ENCODE results near the gene PRKCA.
"Not testable (repeated sequence)": the region's sequence is repeated elsewhere in the genome, so short reads cannot be mapped to it uniquely, and the experiment has no call there.

PRKCA gene

DNA sequence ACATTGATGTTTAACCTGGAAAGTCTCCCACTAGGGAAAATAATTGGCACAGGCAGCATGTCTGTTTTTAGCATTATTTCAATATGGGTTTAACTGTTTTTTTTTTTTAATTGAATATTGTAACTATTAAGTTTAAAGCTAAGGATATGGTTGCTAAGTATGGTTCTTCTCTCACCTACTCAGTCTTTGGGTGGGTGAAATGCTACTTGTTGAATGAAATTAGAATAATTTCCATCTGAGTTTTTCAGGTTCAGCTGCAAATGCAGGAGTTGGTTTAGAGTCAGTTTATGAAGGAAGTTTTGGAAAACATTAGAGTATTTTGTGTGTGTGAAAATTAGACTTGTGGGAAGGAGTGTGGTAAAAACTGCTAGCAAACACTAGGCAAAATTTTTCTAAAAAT, 93.5 kb downstream of the PRKCA start:
- no peak for DNase-seq

DNA sequence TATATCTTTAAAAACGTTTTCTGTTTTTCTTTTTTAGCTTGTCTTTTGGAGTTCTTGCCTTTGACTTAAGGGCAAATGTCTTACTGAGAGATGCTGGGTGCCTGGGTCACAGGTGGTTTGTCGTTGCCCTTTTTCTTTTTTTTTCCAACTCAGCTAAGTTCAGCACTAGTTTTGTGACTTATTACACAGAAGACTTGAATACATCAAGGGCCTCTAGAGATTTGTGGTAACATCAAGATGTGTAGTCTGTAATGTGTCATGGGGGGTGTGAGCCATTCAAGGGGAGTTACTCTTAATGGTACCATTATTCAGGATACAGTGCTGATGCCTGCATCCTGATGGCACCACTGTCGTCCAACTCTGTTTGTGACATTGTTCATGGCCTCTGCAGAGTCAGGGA, 95.1 kb downstream of the PRKCA start:
- no peak for DNase-seq

DNA sequence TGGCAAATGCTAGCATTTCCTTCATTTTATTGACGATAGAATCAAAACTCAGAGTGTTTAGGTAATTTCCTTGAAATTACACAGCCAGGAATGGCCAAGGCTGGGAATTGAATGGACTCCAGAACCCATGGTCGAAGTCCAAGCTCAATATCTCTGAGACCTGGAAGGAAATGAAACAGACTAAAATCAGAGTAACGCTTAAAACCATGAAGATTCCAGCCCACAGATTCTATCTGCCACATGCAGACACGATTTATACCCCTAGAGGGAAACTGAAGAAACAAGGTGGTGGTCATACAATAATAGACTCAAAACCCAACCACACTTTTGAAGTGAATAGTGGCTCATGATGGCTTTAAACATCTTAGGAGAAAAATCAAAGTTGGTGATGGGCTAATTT, 95.6 kb downstream of the PRKCA start:
- no peak for DNase-seq

DNA sequence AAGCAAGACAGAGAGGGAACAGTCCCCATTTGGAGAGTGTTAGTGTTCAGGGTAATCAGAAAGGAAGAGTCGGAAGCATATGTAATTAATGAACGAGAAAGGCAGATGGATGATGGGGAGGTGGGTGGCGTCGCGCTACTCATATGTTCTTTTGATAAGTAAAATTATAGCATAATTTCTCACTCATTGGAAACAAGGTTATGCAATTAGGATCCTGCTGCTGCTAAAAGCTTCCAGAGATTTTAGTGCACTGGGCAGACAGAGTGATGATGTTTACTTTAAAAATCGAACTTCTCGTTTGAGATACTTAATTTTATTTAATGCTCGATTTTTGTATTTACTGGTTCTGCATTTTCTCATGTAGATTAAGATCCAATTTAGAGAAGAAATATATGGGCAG, 96.2 kb downstream of the PRKCA start:
- DNase-seq, result no peak

DNA sequence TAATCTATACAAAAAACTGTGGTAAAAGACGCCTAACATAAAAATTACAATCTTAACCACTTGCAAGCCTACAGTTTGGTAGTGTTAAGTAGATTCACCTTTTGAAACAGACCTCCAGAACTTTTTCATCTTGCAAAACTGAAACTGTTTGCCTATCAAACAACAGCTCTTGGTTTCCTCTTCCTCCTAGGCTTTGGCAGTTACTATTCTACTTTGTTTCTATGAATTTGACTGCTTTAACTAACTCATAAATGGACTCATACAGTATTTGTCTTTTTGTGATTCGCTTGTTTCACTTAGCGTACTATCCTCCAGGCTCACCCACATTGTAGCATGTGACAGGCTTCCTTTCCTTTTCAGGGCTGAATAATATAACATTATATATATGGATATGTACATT, 97.0 kb downstream of the PRKCA start:
- DNase-seq, result no peak

DNA sequence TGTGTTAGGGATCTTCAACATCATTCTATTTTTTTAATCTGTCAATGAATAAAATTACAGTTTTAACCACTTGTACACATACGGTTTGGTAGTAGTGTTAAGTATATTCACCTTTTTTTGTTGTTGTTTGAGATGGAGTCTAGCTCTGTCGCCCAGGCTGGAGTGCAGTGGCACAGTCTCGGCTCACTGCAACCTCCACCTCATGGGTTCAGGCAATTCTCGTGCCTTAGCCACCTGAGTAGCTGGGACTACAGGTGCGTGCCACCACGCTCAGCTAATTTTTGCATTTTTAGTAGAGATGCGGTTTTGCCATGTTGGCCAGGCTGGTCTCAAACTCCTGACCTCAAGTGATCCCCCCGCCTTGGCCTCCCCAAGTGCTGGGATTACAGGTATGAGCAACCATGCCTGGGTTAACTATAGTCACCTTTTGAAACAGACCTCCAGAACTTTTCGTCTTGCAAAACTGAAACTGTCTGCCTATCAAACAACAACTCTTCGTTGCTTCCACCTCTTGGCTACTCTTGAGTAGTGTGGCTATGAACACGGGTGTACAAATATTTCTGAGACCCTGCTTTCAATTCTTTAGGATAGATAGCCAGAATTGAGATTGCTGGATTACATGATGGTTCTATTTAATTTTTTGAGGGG, 97.8 kb downstream of the PRKCA start:
- DNase-seq, result not testable (repeated sequence)

DNA sequence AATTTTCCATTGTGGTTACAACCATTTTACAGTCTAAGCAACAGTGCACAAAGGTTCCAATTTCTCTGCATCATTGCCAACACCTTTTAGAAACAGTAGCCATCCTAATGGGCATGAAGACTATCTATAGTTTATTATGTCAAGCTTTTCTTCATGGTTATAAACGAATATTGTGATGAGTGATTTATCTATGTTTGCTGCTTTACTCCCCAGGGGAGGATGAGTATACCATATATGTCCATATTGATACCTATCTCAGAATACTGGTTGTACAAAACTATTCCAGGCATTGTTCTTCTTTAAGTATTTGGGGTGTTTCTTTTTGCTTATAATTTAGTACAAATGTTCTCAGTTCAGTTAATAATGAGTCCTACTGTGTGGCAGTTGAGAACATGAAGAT, 98.3 kb downstream of the PRKCA start:
- DNase-seq, result no peak

DNA sequence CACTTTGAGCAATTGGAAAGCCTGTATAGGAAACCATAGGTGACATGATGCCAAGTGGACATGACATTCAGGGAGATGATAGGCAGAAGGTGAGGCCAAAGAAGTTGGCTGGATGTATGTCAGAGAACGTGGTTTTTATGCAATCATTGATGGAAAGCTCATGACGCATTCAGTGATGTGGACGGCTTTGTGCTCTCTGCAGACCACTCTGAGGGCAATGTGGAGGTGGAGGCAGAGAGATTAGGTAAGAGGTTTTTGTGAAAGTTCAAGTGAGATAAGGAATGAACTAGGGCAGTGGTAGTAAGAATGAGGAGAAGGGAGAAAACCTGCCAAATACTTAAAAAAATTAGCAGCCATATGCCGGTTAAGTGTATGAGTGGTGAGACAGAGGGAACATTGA, 99.0 kb downstream of the PRKCA start:
- DNase-seq, result no peak

DNA sequence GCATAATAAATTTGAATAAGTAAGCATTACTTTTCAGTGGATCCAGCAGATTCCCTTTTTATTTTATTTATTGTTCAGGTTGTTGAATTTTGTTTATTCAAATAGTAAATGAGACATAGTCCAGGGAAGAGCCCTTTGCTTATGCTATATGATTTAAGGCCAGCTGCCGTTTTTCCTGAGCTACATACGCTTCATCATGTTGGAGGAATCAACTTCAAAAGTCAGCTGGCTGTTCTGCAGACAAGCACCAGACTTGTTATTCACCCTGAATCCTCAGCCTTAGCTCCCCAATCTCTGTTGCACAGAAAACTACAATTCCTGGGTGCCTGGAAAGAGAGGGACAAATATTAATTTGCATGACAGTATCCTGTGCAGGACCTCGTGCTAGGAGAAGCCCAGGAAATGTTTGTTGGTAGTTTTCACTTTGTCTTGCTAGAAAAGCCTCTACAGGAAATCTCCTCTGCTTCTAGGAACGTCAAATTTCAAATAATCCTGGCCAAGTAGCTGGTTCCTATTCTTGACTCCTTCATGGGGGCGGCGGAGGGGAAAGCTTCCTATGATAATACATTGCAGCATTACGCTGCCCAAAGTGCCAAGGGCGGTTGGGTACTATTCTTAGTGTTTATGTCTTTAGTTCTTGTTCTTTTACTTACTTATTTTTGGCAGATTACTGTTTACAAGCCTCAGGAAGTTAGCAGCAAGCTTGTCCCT, 101.6 kb downstream of the PRKCA start:
- DNase-seq, result no peak

DNA sequence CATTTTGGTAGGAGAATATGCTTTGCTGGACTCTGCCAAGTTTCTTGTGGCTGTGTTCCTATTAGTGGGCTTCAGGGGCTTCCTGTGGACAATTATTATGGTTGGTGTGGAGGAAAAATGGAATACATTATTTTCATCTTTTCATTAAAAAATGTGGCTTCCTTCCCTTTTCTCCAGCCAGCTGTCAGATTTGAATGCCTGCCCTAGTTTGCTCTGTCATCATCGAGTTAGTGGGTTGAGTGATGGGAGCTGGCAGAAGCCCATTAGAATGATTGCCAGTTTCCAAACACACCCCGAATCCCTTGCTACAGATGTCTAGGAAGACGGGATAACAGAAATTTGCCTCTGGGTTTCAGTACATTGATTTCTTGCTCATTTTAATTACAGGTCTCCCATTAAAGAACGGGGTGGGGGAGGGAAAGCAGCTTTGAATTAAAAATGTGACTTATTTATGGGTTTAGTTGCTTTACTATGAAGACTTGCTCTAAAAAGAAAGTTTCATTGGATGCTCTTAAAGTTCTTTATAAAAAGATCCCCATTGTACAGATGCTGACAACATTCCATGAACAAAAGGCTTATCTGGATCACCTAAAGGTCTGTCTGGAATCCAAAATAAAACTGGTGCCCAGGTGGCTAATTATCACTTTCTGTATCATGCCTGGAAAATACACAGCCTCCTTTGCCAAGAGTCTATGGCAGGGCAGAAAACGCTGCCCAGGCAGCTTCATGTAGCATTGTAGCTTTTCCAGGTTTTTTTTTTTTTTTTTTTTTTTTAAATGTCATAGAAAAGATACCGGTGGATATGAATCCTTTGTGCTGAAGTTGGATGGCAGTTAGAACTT, 103.6 kb downstream of the PRKCA start:
- no peak for DNase-seq

DNA sequence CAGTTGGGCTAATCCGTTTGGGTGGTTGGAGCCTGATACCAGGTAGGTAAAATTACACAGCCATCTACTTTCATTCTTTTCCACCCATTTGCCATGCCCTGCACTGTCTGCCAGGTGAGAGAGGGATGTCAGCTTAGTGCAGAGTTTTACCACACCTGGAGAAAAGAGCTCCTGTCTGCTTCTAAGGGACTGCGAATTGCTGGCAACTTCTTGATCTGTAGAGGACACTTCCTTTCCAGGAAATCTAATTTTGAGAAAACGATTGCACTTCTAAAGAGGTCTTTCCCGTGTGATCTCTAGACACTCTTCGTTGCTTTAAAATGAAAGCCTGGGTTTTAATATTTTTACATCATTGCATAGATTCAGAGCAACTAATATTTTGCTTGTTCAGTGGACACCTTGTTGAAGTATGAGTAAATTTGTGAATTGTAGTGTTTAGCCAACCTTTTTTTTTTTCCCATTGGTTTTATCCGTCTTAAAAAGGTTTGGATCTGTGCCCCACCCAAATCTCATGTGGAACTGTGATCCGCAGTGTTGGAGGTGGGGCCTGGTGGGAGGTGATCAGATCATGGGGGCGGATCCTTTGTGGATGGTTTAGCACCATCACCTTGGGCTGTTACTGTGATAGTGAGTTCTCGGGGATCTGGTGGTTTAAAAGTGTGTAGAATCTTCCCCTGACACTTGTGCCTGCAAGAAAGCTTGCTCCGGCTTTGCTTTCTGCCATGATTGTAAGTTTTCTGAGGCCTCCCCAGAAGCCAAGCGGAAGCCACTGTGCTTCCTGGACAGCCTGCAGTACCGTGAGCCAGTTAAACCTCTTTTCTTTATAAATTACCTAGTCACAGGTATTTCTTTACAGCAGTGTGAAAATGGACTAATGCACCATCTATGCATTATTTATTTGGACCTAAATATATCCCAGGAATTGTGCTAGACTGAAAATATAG, 104.6 kb downstream of the PRKCA start:
- DNase-seq, result no peak

DNA sequence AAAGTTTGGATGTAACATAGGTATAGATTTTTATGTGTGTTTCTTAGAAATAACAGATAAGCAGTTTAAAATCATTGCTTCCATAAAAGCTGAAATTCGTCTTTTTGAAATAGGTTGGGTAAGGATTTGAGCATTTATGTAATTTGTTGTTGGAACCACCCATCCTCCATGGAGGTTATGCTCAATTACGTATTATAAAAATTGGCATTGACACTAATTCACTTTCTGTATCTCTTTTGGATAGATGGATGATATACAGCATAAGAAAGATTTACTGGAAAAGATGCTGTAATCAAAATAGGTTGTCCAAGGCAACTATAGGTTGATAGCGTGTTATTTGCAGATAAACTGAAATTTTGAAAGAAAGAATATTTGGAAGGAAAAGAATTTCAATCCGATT, 105.5 kb downstream of the PRKCA start:
- no peak for DNase-seq

DNA sequence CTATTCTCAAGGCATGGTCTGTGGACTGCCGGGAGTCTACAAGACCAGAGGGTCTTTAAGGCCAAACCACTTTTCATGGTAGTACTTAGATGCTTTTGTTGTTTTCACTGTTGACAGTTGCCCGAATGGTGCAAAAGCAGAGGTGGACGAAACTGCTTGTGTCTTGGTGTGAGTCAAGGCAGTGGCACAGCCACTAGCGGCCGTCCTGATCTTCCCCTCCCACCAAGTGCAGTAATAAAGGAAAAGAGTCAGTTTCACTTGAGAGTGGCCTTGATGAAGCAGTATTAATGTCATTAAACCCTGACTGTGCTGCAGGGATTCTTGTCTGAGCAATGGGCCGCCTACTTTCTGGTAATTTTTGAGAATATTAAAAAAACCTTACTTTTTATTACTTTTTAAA, 109.1 kb downstream of the PRKCA start:
- DNase-seq, result no peak

DNA sequence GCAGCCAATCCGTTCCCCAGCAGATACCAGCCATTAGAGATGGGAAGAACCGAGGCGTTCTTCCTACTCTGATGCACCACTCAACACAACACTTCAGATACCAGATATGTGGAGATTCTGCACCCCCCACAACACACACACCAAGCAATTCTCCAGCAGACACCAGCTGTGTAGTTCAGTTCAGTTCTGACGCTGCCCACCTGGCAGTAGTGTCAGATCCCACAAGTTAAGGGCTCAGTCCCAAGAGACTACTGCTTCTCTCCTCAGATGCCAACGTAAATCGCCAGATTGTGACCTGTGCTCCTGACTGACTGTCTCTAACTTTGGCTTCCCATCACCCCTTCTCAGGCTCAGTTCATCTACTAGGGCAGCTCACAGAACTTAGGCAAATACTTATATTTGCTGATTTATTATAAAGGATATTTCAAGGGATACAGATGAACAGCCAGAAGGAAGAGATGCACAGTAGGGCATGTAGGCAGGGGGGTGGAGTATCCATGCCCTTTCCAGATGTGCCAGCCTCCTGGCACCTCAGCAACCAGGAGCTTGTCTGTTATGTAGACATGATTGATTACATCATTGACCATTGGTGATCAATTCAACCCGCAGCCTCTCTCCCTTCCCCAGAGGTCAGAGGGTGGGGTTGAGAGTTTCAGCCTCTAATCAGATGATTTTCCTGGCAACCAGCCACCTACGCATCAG, 110.6 kb downstream of the PRKCA start:
- no peak for DNase-seq

DNA sequence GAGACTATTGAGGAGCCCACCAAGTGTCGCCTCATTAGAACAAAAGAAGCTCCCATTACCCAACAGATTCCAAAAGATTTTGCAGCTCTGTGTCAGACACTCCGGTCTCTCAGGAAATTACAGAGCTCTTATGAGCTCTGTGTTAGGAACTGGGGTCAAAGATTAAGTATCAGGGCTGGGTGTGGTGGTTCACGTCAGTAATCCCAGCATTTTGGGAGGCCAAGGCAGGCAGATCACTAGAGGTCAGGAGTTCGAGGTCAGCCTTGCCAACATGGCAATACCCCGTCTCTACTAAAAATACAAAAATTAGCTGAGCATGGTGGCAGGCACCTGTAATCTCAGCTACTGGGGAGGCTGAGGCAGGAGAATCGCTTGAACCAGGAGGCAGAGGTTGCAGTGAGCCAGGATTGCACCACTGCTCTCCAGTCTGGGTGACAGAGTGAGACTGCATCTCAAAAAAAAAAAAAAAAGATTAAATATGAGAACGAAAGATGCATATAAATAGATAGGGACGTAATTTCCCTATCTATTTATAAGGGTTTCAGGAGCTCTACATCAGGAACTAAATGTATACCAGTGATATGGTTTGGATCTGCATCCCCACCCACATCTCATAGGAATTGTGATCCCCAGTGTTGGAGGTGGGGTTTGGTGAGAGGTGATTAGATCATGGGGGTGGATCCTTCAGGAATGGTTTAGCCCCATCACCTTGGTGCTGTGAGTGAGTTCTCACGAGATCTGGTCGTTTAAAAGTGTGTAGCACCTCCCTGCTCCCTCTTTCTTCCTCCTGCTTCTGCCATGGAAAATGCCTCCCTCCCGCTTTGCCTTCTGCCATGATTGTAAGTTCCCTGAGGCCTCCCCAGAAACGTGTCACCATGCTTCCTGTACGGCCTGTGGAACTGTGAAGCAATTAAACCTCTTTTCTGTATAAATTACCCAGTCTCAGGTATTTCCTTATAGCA, 111.4 kb downstream of the PRKCA start:
- no peak for DNase-seq

DNA sequence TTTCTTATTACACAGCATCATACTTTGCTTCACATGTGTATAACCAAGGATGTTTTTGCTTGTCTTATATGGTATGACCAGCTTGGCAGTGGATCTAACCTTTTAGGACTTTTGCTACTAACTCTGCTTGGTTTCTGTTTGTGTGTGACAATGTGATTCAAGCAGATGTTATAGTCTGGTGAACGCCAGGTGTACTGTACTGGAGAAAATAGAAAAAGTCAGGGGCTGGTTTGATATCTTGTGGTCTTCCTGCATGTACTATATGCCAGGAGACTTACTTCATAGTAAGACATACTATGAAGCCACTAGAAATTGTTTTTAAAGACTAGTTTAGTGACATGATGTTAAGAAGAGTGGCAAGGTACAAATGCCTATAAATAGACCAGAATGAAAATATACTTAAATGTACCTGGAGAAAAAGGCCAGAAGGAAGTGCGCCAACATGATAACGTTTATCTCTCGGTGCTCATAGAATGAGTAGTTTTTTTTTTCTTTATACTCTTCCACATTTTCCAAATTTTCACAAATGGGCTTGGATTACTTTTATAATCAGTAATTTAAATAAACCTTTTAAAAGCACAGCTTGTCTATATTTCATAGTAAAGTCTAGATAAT, 112.3 kb downstream of the PRKCA start:
- no peak for DNase-seq

DNA sequence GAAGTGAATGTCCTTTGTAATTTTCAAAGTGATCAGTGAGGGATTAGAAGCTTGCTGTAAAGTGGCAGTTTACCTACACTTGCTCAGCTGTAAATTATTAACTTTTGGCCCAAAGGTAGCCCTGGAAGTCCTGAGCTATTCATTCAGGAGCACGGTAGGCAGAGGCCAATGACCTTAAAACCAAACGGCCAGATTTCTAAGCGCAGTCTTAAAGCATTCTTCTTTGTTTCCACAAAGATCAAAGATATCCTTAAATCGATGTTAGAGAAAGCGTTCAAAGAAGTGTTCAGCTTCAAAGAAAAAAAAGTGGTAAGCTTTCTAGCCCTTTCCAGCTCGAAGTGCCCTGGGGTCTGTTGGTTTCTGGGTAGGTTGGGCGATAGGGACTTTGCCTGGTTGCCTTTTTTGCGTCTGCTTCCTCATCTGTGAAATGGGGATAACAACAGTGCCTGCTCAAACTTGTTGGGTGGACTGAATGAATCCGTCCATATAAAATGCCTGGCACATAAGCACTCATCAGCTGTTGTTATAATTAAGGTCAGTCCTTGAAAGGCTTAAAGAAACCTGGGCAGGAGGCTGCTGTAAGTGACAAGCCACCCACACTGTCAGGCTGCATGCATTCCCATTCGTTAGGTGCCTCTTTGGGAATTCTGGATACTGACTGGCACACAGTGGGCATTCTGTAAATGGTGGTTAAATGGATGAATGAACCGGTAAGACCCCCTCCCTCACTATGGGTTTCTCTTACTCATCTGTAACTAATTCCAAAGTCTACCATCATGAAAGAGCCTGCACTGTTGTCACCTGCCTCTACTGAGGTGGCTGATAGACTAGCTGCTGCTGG, 113.2 kb downstream of the PRKCA start:
- DNase-seq, result no peak

DNA sequence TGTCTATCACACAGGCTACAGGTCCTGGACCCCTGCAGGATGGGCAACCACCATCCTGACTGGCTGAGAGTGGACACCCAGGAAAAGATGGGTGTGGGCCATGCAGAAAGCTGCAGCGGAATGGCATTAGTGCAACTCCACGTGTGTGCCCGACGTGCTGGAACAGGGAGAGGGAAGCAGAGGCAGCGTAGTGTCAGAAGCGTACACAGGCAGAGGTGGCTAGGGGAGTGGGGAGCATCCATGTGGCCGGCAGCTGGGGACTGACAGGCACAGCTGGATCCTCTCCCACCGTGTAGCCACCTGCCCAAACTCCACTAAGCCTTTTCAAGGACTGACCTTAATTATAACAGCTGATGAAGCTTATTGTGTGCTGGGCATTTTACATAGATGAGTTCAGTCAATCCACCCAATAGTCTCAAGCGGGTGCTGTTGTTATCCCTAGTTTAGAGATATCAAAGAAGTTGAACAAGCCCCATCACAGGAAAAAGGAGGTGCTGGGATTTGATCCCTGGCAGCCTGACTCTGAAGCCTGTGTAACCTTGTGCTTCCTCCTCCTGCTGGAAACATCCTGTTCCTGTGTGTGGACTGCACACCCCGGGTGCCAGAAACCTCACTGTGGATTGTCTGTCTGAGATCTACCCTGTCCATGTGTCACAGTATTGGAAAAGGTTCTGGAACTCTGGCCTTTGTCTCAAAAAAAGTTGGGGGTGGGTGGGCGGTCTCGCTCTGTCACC, 114.0 kb downstream of the PRKCA start:
- DNase-seq, result no peak

DNA sequence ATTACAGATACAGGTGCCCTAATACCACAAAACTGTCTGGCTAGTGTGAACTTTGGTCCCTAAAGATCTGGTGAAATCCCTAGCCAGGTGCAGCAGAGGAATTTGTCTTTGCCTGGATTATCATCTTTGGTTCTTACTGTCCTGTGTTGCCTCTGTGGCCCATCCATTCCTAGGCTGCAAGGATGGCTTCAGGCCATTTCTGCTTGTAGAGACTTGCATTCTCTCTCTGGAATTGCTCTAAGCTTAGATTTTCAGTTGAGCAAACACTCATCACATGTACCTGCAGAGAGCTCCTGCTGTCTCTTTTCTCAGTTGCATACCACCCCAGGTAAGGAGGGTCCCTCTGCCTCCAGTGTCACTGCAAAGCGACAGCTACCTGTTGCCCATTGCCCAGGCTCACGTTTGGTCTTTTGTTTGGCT, 114.9 kb downstream of the PRKCA start:
- DNase-seq, result no peak

All from OCI-M1 (cell line).